ENCODE measurements around the gene IGFN1.

- TF ChIP-seq EZH2 (IDR thresholded peaks at IDR 0.05; ENCODE audit: borderline replicate concordance, low read depth, low read length, severe bottlenecking): no peak
- TF ChIP-seq CTCF (IDR thresholded peaks at IDR 0.05; ENCODE audit: borderline replicate concordance, extremely low read depth, low read length, poor library complexity, severe bottlenecking): no peak
Measured at GRCh38 chr1:201176940-201177339, 13.7 kb upstream of the IGFN1 start.
